Neural progenitor cell (in vitro differentiated cells): ENCODE results near the gene NSMF. TPM values are rescaled to one million over a fixed set of nuclear protein-coding genes. Genes with fewer than 3 reads are reported as not detected.

Source experiments
- DNase-seq: peaks from one replicate; pipeline ENCODE4 v3.0.0-alpha.2; 2016; ENCODE audit warnings: low spot score
- H2AFZ ChIP-seq: fragments of 200-600 bp; sonication (generic); replicated peaks from 2 replicates; pipeline ENCODE4 v1.6.1; 2016; ENCODE audit warnings: antibody characterized with exemption
- H3F3A ChIP-seq: fragments of 200-600 bp; sonication (generic); 2 replicates; pipeline ENCODE4 v1.6.1; 2016; ENCODE audit warnings: antibody characterized with exemption, low read depth
- H3K27ac ChIP-seq: fragments of 200-600 bp; sonication (generic); 2 replicates; pipeline ENCODE4 v1.5.1; 2016; ENCODE audit warnings: mild to moderate bottlenecking
- H3K27me3 ChIP-seq: fragments of 200-600 bp; sonication (generic); 2 replicates; pipeline ENCODE4 v1.6.1; 2016; ENCODE audit warnings: mild to moderate bottlenecking, moderate library complexity
- H3K36me3 ChIP-seq: fragments of 200-600 bp; sonication (generic); 2 replicates; pipeline ENCODE4 v1.5.1; 2016
- H3K4me1 ChIP-seq: fragments of 200-600 bp; sonication (generic); 2 replicates; pipeline ENCODE4 v1.6.1; 2016; ENCODE audit warnings: mixed run types
- H3K4me2 ChIP-seq: fragments of 200-600 bp; sonication (generic); 2 replicates; pipeline ENCODE4 v1.6.1; 2016
- H3K4me3 ChIP-seq: fragments of 200-600 bp; sonication (generic); 2 replicates; pipeline ENCODE4 v1.5.1; 2016
- H3K79me2 ChIP-seq: fragments of 200-600 bp; sonication (generic); 2 replicates; pipeline ENCODE4 v1.6.1; 2016; ENCODE audit warnings: low read depth
- H3K9ac ChIP-seq: fragments of 200-600 bp; sonication (generic); 2 replicates; pipeline ENCODE4 v1.6.1; 2016
- H3K9me3 ChIP-seq: fragments of 200-600 bp; sonication (generic); 2 replicates; pipeline ENCODE4 v1.5.1; 2016; ENCODE audit warnings: low read depth
- H4K20me1 ChIP-seq: fragments of 200-600 bp; sonication (generic); 2 replicates; pipeline ENCODE4 v1.6.1; 2016; ENCODE audit warnings: low read depth
- H3K27ac Mint-ChIP-seq: 3 replicates; pipeline ENCODE4 v1.8.0; 2021; ENCODE audit warnings: mixed read lengths
- H3K27me3 Mint-ChIP-seq: 2 replicates; pipeline ENCODE4 v1.8.0; 2022; ENCODE audit warnings: low read depth, mild to moderate bottlenecking, inconsistent platforms, moderate library complexity, mixed read lengths; ENCODE audit not compliant: insufficient read depth
- H3K36me3 Mint-ChIP-seq: 3 replicates; pipeline ENCODE4 v1.8.0; 2021; ENCODE audit warnings: mixed read lengths
- H3K4me1 Mint-ChIP-seq: 3 replicates; pipeline ENCODE4 v1.8.0; 2021; ENCODE audit warnings: mixed read lengths
- H3K4me3 Mint-ChIP-seq: 3 replicates; pipeline ENCODE4 v1.8.0; 2021; ENCODE audit warnings: mild to moderate bottlenecking, moderate library complexity, mixed read lengths
- H3K9me3 Mint-ChIP-seq: 3 replicates; pipeline ENCODE4 v1.8.0; 2020; ENCODE audit warnings: mixed read lengths
- EZH2 ChIP-seq: fragments of 200-600 bp; sonication (generic); IDR thresholded peaks from 2 replicates; pipeline ENCODE4 v1.6.1; 2017; ENCODE audit warnings: antibody characterized with exemption, mild to moderate bottlenecking, moderate library complexity
- EZH2phosphoT487 ChIP-seq: fragments of 200-600 bp; sonication (generic); IDR thresholded peaks from 2 replicates; pipeline ENCODE4 v1.6.1; 2017; ENCODE audit warnings: antibody characterized with exemption
- total RNA-seq: library from RNA; depleted of rRNA; stranded (reverse); fragments of >200 nt; gene quantifications from 2 replicates; pipeline ENCODE4 v1.2.3, GENCODE V29; 2015; ENCODE audit warnings: low replicate concordance
- TF ChIP-seq, protein P1 (sequence below): fragments of 200-600 bp; sonication (generic); IDR thresholded peaks from 2 replicates; pipeline ENCODE4 v1.5.1; 2017; ENCODE audit warnings: antibody characterized with exemption, mild to moderate bottlenecking

NSMF gene
- total RNA-seq, 1 donor from 2014 or later: 17.1 TPM

DNA sequence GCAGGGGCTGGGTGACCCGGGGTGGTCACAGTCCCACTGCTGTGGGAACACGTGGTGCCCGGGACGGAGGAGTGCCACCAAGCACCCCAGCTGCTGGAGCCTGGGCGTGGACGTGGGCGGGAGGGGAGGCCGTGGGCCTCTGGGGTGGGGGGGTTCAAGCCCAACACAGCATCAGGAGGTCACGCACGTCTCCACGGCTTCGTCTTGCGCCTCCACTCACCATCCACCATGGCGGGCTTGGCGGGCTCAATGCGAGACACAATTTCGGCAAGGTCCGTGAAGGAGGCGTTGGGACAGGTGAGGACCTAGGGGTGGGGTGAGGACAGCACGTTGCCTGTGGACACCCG is 2.2 kb upstream of the NSMF start:
- H3K27ac Mint-ChIP-seq: no peak overlapping the region
- peaks cover 48% of the 10 kb centered on the region for H3K27me3 ChIP-seq
- no peak overlapping the region for H3K27ac ChIP-seq
- DNase-seq: no peak
- peaks cover 9% of the 10 kb centered on the region for H3K4me1 Mint-ChIP-seq
- peaks cover 11% of the 10 kb centered on the region for H3K4me1 ChIP-seq
- H3K9me3 Mint-ChIP-seq: peaks cover 1% of the 10 kb centered on the region
- peaks cover 7% of the 10 kb centered on the region for H3K79me2 ChIP-seq
- H3K36me3 ChIP-seq: no peaks in the 10 kb centered on the region
- H4K20me1 ChIP-seq: peaks cover 23% of the 10 kb centered on the region
- no peaks in the 10 kb centered on the region for H3K36me3 Mint-ChIP-seq
- no peak overlapping the region for H3K4me3 ChIP-seq
- no peaks in the 10 kb centered on the region for H3K9me3 ChIP-seq
- no peaks in the 10 kb centered on the region for H3K27me3 Mint-ChIP-seq
- H3K9ac ChIP-seq: no peak overlapping the region
- H2AFZ ChIP-seq: no peak overlapping the region
- no peak for TF ChIP-seq EZH2
- H3K4me3 Mint-ChIP-seq: no peak overlapping the region
- no peaks in the 10 kb centered on the region for H3F3A ChIP-seq
- no peak overlapping the region for H3K4me2 ChIP-seq

DNA sequence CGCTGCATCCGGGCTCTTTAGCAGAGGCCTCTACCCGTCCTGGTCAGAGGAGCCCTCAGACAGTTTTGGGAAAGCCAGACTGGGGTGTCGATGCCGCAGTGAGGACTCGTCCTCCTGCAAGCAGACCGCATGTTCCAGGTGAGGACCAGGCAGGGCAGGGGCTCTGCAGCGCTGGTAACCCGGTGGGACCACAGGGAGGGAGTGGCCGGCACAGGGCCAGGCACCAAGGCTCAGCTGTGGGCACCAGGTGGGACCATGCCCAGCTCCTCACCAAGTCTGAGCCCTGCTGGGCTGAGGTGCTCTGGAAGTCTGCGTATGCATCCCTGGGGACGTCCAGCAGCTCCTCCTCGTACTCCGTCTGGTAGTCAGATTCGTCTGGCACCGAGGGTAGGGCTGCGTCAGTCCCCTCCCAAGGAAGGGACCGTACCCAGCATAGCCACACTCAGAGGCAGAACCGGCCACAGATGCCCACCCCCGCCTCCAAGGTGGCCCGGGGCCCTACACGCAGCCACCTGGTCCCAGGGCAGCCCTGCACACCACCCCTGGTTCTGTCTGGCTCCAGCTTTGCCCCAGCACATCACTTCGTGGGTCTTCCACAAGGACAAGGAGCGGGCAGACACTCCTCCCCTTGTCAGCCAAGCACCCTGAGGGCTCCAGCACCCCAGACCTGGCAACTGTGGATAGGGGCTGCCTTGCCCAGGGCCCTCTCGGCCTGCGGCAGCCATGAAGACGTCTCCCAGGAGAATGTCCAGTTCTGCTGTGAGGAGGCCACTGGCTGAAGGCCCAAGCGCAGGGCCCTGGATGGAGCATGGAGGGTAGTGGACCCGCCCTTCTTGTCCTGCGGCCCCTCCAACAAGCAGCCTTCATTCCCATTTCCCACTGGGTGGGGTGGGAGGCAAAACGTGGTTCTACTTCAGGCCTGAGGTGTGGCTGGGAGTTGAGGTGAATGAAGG is 1.5 kb upstream of the NSMF start:
- Histone ChIP-seq H3F3A (no peaks in the 10 kb centered on the region), H2AFZ (no peak overlapping the region), H4K20me1 (peaks cover 29% of the 10 kb centered on the region), H3K27me3 (peaks cover 48% of the 10 kb centered on the region), H3K4me1 (peaks cover 11% of the 10 kb centered on the region), H3K27ac (no peak overlapping the region), H3K79me2 (peaks cover 7% of the 10 kb centered on the region), H3K9ac (no peak overlapping the region), H3K4me2 (no peak overlapping the region), H3K4me3 (no peak overlapping the region), H3K36me3 (no peaks in the 10 kb centered on the region), H3K9me3 (no peaks in the 10 kb centered on the region)
- TF ChIP-seq EZH2phosphoT487: no peak
- no peak for TF ChIP-seq EZH2
- TF ChIP-seq, protein P1, sequence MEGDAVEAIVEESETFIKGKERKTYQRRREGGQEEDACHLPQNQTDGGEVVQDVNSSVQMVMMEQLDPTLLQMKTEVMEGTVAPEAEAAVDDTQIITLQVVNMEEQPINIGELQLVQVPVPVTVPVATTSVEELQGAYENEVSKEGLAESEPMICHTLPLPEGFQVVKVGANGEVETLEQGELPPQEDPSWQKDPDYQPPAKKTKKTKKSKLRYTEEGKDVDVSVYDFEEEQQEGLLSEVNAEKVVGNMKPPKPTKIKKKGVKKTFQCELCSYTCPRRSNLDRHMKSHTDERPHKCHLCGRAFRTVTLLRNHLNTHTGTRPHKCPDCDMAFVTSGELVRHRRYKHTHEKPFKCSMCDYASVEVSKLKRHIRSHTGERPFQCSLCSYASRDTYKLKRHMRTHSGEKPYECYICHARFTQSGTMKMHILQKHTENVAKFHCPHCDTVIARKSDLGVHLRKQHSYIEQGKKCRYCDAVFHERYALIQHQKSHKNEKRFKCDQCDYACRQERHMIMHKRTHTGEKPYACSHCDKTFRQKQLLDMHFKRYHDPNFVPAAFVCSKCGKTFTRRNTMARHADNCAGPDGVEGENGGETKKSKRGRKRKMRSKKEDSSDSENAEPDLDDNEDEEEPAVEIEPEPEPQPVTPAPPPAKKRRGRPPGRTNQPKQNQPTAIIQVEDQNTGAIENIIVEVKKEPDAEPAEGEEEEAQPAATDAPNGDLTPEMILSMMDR: no peak
- Mint-ChIP-seq H3K9me3 (no peaks in the 10 kb centered on the region), H3K4me1 (peaks cover 12% of the 10 kb centered on the region), H3K4me3 (no peak overlapping the region), H3K27ac (no peak overlapping the region), H3K27me3 (peaks cover 2% of the 10 kb centered on the region), H3K36me3 (peaks cover 2% of the 10 kb centered on the region)
- no peak for DNase-seq

DNA sequence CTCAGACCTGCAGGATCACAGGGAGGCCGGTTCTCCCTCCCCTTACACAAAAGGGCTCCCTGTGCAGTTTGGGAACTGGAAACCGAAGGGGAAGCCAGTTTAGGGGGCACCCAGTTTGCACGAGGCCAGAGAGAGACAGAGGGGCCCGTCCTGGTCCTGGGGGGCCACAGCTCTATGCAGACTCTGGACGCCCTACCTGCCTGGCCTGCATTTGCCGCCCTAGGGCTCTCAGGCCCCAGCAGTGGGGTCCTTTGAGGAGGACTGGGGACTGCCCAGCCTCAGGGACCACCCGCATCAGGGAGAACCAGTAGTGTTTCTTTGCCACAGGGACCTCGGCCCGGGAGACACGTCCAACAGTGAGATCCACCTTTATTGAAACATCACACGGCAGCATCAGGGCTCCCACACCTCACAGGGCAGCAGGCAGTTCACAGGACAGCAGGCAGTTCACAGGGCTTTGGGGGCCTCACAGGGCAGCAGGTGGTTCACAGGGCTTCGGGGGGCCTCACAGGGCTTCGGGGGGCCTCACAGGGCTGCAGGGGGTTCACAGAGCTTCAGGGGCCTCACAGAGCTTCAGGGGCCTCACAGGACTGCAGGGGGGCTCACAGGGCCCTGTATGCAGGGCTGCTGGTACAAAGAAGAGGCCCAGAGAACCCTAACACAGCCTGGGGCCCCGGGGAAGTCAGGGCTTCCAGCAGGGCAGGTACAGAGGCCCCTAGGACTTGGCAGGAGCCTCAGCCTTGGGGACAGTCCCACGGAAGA is 648 bp upstream of the NSMF start:
- Mint-ChIP-seq H3K4me3 (peak overlapping the region; percentile 73), H3K36me3 (peaks cover 2% of the 10 kb centered on the region), H3K27me3 (peaks cover 2% of the 10 kb centered on the region), H3K4me1 (peaks cover 13% of the 10 kb centered on the region), H3K27ac (peak overlapping the region; percentile 83), H3K9me3 (no peaks in the 10 kb centered on the region)
- DNase-seq: no peak
- H3K79me2 ChIP-seq: peaks cover 7% of the 10 kb centered on the region
- H3K9ac ChIP-seq: no peak overlapping the region
- H3K27me3 ChIP-seq: peaks cover 48% of the 10 kb centered on the region
- peaks cover 38% of the 10 kb centered on the region for H4K20me1 ChIP-seq
- H3K36me3 ChIP-seq: no peaks in the 10 kb centered on the region
- no peaks in the 10 kb centered on the region for H3K9me3 ChIP-seq
- H2AFZ ChIP-seq: no peak overlapping the region
- H3F3A ChIP-seq: peaks cover 4% of the 10 kb centered on the region
- no peak for TF ChIP-seq EZH2
- TF ChIP-seq EZH2phosphoT487: no peak
- TF ChIP-seq, protein P1: no peak
- H3K4me2 ChIP-seq: peak overlapping the region; percentile 46
- no peak overlapping the region for H3K4me3 ChIP-seq
- H3K27ac ChIP-seq: no peak overlapping the region
- peaks cover 12% of the 10 kb centered on the region for H3K4me1 ChIP-seq
